HepG2 (cell line): ENCODE results near the gene MEPCE. TPM values are rescaled to one million over a fixed set of nuclear protein-coding genes. Genes with fewer than 3 reads are reported as not detected.

Experiments
- CENPX ChIP-seq: sonication (generic); formaldehyde crosslinking; IDR thresholded peaks from 2 replicates; pipeline ENCODE4 v1.9.0; 2021; ENCODE audit warnings: mild to moderate bottlenecking, missing genetic modification reagents, moderate library complexity
- DNMT3B ChIP-seq: conservative IDR thresholded peaks from 2 replicates; pipeline ENCODE4 v1.6.1; 2016; ENCODE audit warnings: missing biosample characterization, control low read depth
- EZH2 ChIP-seq: conservative IDR thresholded peaks from 2 replicates; pipeline ENCODE4 v1.6.1; 2012; ENCODE audit warnings: mild to moderate bottlenecking, low read depth, low read length, moderate library complexity
- FOXP4 ChIP-seq: sonication (generic); formaldehyde crosslinking; IDR thresholded peaks from 2 replicates; pipeline ENCODE4 v1.4.0; 2020; ENCODE audit warnings: missing genetic modification reagents
- HDAC1 ChIP-seq: sonication (generic); formaldehyde crosslinking; IDR thresholded peaks from 2 replicates; pipeline ENCODE4 v1.5.1; 2020; ENCODE audit warnings: mild to moderate bottlenecking, missing genetic modification reagents
- IKZF1 ChIP-seq: fragments of 450-650 bp; IDR thresholded peaks from 2 replicates; pipeline ENCODE4 v1.7.1; 2016
- KLF13 ChIP-seq: sonication (generic); formaldehyde crosslinking; IDR thresholded peaks from 2 replicates; pipeline ENCODE4 v1.4.0; 2020; ENCODE audit warnings: mild to moderate bottlenecking, missing genetic modification reagents
- LCORL ChIP-seq, 2 experiments: fragments of 450-650 bp in 1 of 2; sonication (generic) in 1 of 2; formaldehyde crosslinking in 1 of 2; IDR thresholded peaks; 2 replicates each; pipeline versions ENCODE4 v1.5.0 to v1.6.1; 2017 to 2020; ENCODE audit warnings: antibody characterized with exemption in 1 of 2, missing genetic modification reagents in 1 of 2
- MXD3 ChIP-seq: IDR thresholded peaks from 2 replicates; pipeline ENCODE4 v1.6.1; 2016; ENCODE audit warnings: mild to moderate bottlenecking, missing biosample characterization, missing genetic modification reagents
- PAF1 ChIP-seq: IDR thresholded peaks from 2 replicates; pipeline ENCODE4 v1.6.1; 2016; ENCODE audit warnings: missing genetic modification reagents, missing compliant biosample characterization
- PBX3 ChIP-seq: sonication (generic); formaldehyde crosslinking; IDR thresholded peaks from 2 replicates; pipeline ENCODE4 v1.8.1; 2023; ENCODE audit warnings: missing genetic modification reagents, inconsistent platforms, borderline replicate concordance
- RXRA ChIP-seq: sonication (generic); formaldehyde crosslinking; IDR thresholded peaks from 2 replicates; pipeline ENCODE4 v1.5.1; 2020; ENCODE audit warnings: missing genetic modification reagents
- SPEN ChIP-seq: sonication (generic); formaldehyde crosslinking; IDR thresholded peaks from 2 replicates; pipeline ENCODE4 v1.5.1; 2020; ENCODE audit warnings: low read depth, mild to moderate bottlenecking, missing genetic modification reagents
- STAG1 ChIP-seq: sonication (generic); formaldehyde crosslinking; IDR thresholded peaks from 2 replicates; pipeline ENCODE4 v1.4.0; 2020; ENCODE audit warnings: missing genetic modification reagents
- THRA ChIP-seq: sonication (generic); formaldehyde crosslinking; IDR thresholded peaks from 2 replicates; pipeline ENCODE4 v1.4.0; 2020; ENCODE audit warnings: missing genetic modification reagents, borderline replicate concordance
- ZBTB34 ChIP-seq: sonication (generic); formaldehyde crosslinking; IDR thresholded peaks from 2 replicates; pipeline ENCODE4 v1.8.0; 2022; ENCODE audit warnings: mild to moderate bottlenecking, missing genetic modification reagents
- ZBTB7B ChIP-seq: sonication (generic); formaldehyde crosslinking; IDR thresholded peaks from 2 replicates; pipeline ENCODE4 v1.4.0; 2020; ENCODE audit warnings: missing genetic modification reagents
- ZFP1 ChIP-seq: IDR thresholded peaks from 2 replicates; pipeline ENCODE4 v1.6.1; 2016
- ZNF331 ChIP-seq: sonication (generic); formaldehyde crosslinking; IDR thresholded peaks from 2 replicates; pipeline ENCODE4 v1.4.0; 2020; ENCODE audit warnings: missing genetic modification reagents
- ZNF34 ChIP-seq: sonication (generic); formaldehyde crosslinking; IDR thresholded peaks from 2 replicates; pipeline ENCODE4 v1.4.0; 2020; ENCODE audit warnings: mild to moderate bottlenecking, missing genetic modification reagents, borderline replicate concordance
- ZNF501 ChIP-seq: sonication (generic); formaldehyde crosslinking; IDR thresholded peaks from 2 replicates; pipeline ENCODE4 v1.5.1; 2020; ENCODE audit warnings: mild to moderate bottlenecking, moderate library complexity, missing genetic modification reagents
- ZNF691 ChIP-seq: sonication (generic); formaldehyde crosslinking; IDR thresholded peaks from 2 replicates; pipeline ENCODE4 v1.4.0; 2020; ENCODE audit warnings: missing genetic modification reagents, low read depth, mild to moderate bottlenecking, borderline replicate concordance
- ZNF878 ChIP-seq: sonication (generic); formaldehyde crosslinking; IDR thresholded peaks from 2 replicates; pipeline ENCODE4 v1.8.1; 2023; ENCODE audit warnings: mild to moderate bottlenecking, missing genetic modification reagents, moderate library complexity
- polyA plus RNA-seq, 8 experiments: library from polyadenylated mRNA; depleted of rRNA in 3 of 8; stranded (reverse) in 7 of 8; unstranded in 1 of 8; fragments of >200 nt; fragmentation: Illumina TruSeq in 4 of 8; extraction: Trizol in 4 of 8; gene quantifications; 2 replicates each; pipeline versions ENCODE4 v1.2.1 to v1.2.3, GENCODE V29; 2011 to 2016; ENCODE audit warnings: low read depth in 4 of 8, missing spikeins in 1 of 8, mixed read lengths in 1 of 8; ENCODE audit not compliant: insufficient read depth in 1 of 8
- total RNA-seq, 5 experiments: library from RNA; depleted of rRNA; stranded (reverse); fragments of >200 nt; fragmentation: Illumina TruSeq; extraction: Trizol; gene quantifications; 2 replicates each; pipeline ENCODE4 v1.2.3, GENCODE V29; 2016; ENCODE audit warnings: low read depth in 1 of 5

MEPCE gene
- total and polyA plus RNA-seq, 2 of the 13 experiments (the other 11 are each of a cell fraction or from before 2014, with no cell fraction given), result 12.3 to 26.0 TPM

- TF ChIP-seq KLF13 (0 out of 2 replicates have a peak, but pooled peaks have one; percentile 42), SPEN (CRISPR knock-in tag) (0 out of 2 replicates have a peak, but pooled peaks have one; percentile 41), MXD3 (CRISPR knock-in tag) (peak; percentile 46; the same call in 1 of the 2 replicates), ZBTB7B (peak; percentile 53; the same call in 1 of the 2 replicates), ZNF501 (CRISPR knock-in tag) (no peak), ZNF691 (0 out of 2 replicates have a peak, but pooled peaks have one; percentile 41), HDAC1 (CRISPR knock-in tag) (no peak), ZNF331 (CRISPR knock-in tag) (peak; percentile 32), PBX3 (no peak), FOXP4 (no peak), ZNF878 (CRISPR knock-in tag) (no peak), PAF1 (no peak), EZH2 (no peak), CENPX (no peak), ZNF34 (CRISPR knock-in tag) (no peak), DNMT3B (CRISPR knock-in tag) (no peak), THRA (CRISPR knock-in tag) (peak; percentile 13; the same call in 1 of the 2 replicates), ZBTB34 (no peak), LCORL (IDR thresholded peaks at IDR 0.05) (no peak), LCORL (CRISPR knock-in tag; IDR thresholded peaks at IDR 0.05) (peak; percentile 39; the same call in 1 of the 2 replicates), IKZF1 (no peak), ZFP1 (no peak), RXRA (peak; percentile 21; the same call in 1 of the 2 replicates), STAG1 (CRISPR knock-in tag) (peak; percentile 94)
Observed at GRCh38 chr7:100469227-100470044, 39.8 kb downstream of the MEPCE start (continued).
